H9 (cell line): ENCODE data around the gene HYDIN. TPM values are rescaled to one million over a fixed set of nuclear protein-coding genes. Genes with fewer than 3 reads are reported as not detected.
"Not testable (repeated sequence)": the region's sequence is repeated elsewhere in the genome, so short reads cannot be mapped to it uniquely, and the experiment has no call there.

ENCODE experiments used
- DNase-seq: peaks from one replicate; pipeline ENCODE4 v3.0.0-alpha.2; 2017
- H2AFZ ChIP-seq: one replicate; pipeline ENCODE4 v1.6.1; 2013; ENCODE audit warnings: mild to moderate bottlenecking, low read length, control low read depth, moderate library complexity
- H2AK5ac ChIP-seq: 2 replicates; pipeline ENCODE4 v1.6.1; 2013; ENCODE audit warnings: low read length, control low read depth, mixed read lengths; ENCODE audit not compliant: insufficient read length
- H2BK120ac ChIP-seq: one replicate; pipeline ENCODE4 v1.6.1; 2013; ENCODE audit warnings: low read depth, mild to moderate bottlenecking, low read length, control low read depth, inconsistent platforms; ENCODE audit not compliant: poor library complexity, severe bottlenecking
- H2BK12ac ChIP-seq: 2 replicates; pipeline ENCODE4 v1.6.1; 2013; ENCODE audit warnings: low read length, control low read depth, mixed read lengths, low read depth; ENCODE audit not compliant: insufficient read length
- H2BK15ac ChIP-seq: 2 replicates; pipeline ENCODE4 v1.6.1; 2013; ENCODE audit warnings: low read depth, low read length, control low read depth
- H2BK20ac ChIP-seq: one replicate; pipeline ENCODE4 v1.6.1; 2013; ENCODE audit warnings: low read depth, mild to moderate bottlenecking, low read length, control low read depth, inconsistent platforms; ENCODE audit not compliant: poor library complexity, severe bottlenecking
- H2BK5ac ChIP-seq: 2 replicates; pipeline ENCODE4 v1.6.1; 2013; ENCODE audit warnings: low read length, control low read depth, mixed read lengths; ENCODE audit not compliant: insufficient read length
- H3K14ac ChIP-seq: 2 replicates; pipeline ENCODE4 v1.6.1; 2013; ENCODE audit warnings: low read length, control low read depth; ENCODE audit not compliant: insufficient read depth
- H3K18ac ChIP-seq: 2 replicates; pipeline ENCODE4 v1.6.1; 2013; ENCODE audit warnings: low read depth, mild to moderate bottlenecking, mixed read lengths, low read length, control low read depth; ENCODE audit not compliant: insufficient read length
- H3K23ac ChIP-seq: 2 replicates; pipeline ENCODE4 v1.6.1; 2013; ENCODE audit warnings: low read length, control low read depth, mixed read lengths, low read depth; ENCODE audit not compliant: insufficient read length
- H3K23me2 ChIP-seq: 2 replicates; pipeline ENCODE4 v1.6.1; 2013; ENCODE audit warnings: low read depth, mild to moderate bottlenecking, mixed read lengths, low read length, control low read depth; ENCODE audit not compliant: insufficient read length, poor library complexity, severe bottlenecking
- H3K27ac ChIP-seq: 2 replicates; pipeline ENCODE4 v1.5.1; 2013; ENCODE audit warnings: low read length, control low read depth, mixed read lengths, low read depth; ENCODE audit not compliant: insufficient read length
- H3K27me3 ChIP-seq: 2 replicates; pipeline ENCODE4 v1.6.1; 2013; ENCODE audit warnings: low read length, control low read depth, inconsistent platforms; ENCODE audit not compliant: insufficient read depth
- H3K4ac ChIP-seq: 2 replicates; pipeline ENCODE4 v1.6.1; 2013; ENCODE audit warnings: low read depth, mild to moderate bottlenecking, control low read depth, inconsistent platforms, low read length, moderate library complexity
- H3K4me1 ChIP-seq: 2 replicates; pipeline ENCODE4 v1.6.1; 2013; ENCODE audit warnings: low read length, control low read depth, inconsistent platforms; ENCODE audit not compliant: insufficient read depth
- H3K4me2 ChIP-seq: 2 replicates; pipeline ENCODE4 v1.6.1; 2013; ENCODE audit warnings: low read length, control low read depth, mixed read lengths; ENCODE audit not compliant: insufficient read length, insufficient read depth
- H3K56ac ChIP-seq: 2 replicates; pipeline ENCODE4 v1.6.1; 2013; ENCODE audit warnings: low read depth, mild to moderate bottlenecking, mixed read lengths, low read length, control low read depth; ENCODE audit not compliant: insufficient read length
- H3K79me1 ChIP-seq: 2 replicates; pipeline ENCODE4 v1.6.1; 2013; ENCODE audit warnings: low read depth, mild to moderate bottlenecking, moderate library complexity, low read length, control low read depth, inconsistent platforms; ENCODE audit not compliant: insufficient read depth, poor library complexity, severe bottlenecking
- H3K79me2 ChIP-seq: 2 replicates; pipeline ENCODE4 v1.6.1; 2013; ENCODE audit warnings: low read length, control low read depth, inconsistent platforms; ENCODE audit not compliant: insufficient read depth
- H3K9ac ChIP-seq: 2 replicates; pipeline ENCODE4 v1.6.1; 2013; ENCODE audit warnings: low read length, control low read depth, mixed read lengths; ENCODE audit not compliant: insufficient read length; ENCODE audit errors: extremely low read depth
- H3K9me3 ChIP-seq: one replicate; pipeline ENCODE4 v1.6.1; 2013; ENCODE audit warnings: low read depth, low read length, inconsistent platforms; ENCODE audit not compliant: control insufficient read depth
- H3T11ph ChIP-seq: one replicate; pipeline ENCODE4 v1.6.1; 2013; ENCODE audit warnings: mild to moderate bottlenecking, low read length, control low read depth, inconsistent platforms
- H4K20me1 ChIP-seq: one replicate; pipeline ENCODE4 v1.6.1; 2013; ENCODE audit not compliant: control insufficient read depth, insufficient read length, insufficient read depth
- H4K5ac ChIP-seq: 2 replicates; pipeline ENCODE4 v1.6.1; 2013; ENCODE audit warnings: low read depth, mild to moderate bottlenecking, mixed read lengths, low read length, control low read depth; ENCODE audit not compliant: insufficient read length
- H4K8ac ChIP-seq: replicated peaks from 2 replicates; pipeline ENCODE4 v1.6.1; 2013; ENCODE audit warnings: low read length, control low read depth, mixed read lengths, low read depth; ENCODE audit not compliant: insufficient read length
- H4K91ac ChIP-seq: 2 replicates; pipeline ENCODE4 v1.6.1; 2013; ENCODE audit warnings: low read depth, mild to moderate bottlenecking, moderate library complexity, mixed read lengths, low read length, control low read depth; ENCODE audit not compliant: insufficient read length
- H3K27ac Mint-ChIP-seq, 3 experiments: 2 replicates in 2 of 3; 3 replicates in 1 of 3; pipeline ENCODE4 v1.8.0; 2020 to 2021; ENCODE audit warnings: mixed read lengths in 3 of 3, mild to moderate bottlenecking in 1 of 3, moderate library complexity in 1 of 3
- H3K27me3 Mint-ChIP-seq: 2 replicates; pipeline ENCODE4 v1.8.0; 2021; ENCODE audit warnings: low read depth, mild to moderate bottlenecking, moderate library complexity, mixed read lengths
- H3K36me3 Mint-ChIP-seq, 3 experiments: 2 replicates in 2 of 3; 3 replicates in 1 of 3; pipeline ENCODE4 v1.8.0; 2020 to 2021; ENCODE audit warnings: low read depth in 3 of 3, mixed read lengths in 3 of 3; ENCODE audit not compliant: insufficient read depth in 1 of 3
- H3K4me1 Mint-ChIP-seq, 2 experiments: 2 replicates each; pipeline ENCODE4 v1.8.0; 2020; ENCODE audit warnings: mixed read lengths in 2 of 2
- H3K4me3 Mint-ChIP-seq, 2 experiments: 2 replicates in 1 of 2; 3 replicates in 1 of 2; pipeline ENCODE4 v1.8.0; 2020 to 2021; ENCODE audit warnings: mild to moderate bottlenecking in 2 of 2, mixed read lengths in 2 of 2, moderate library complexity in 1 of 2
- H3K9me3 Mint-ChIP-seq, 2 experiments: 2 replicates in 1 of 2; 3 replicates in 1 of 2; pipeline ENCODE4 v1.8.0; 2020; ENCODE audit warnings: mild to moderate bottlenecking in 2 of 2, mixed read lengths in 2 of 2, moderate library complexity in 1 of 2
- WGBS: extraction: QIAGEN DNeasy Blood & Tissue Kit; methylation state at CpG from one replicate; pipeline ENCODE4 v1.1.7; 2013; ENCODE audit warnings: missing lambda C conversion rate, low lambda C conversion rate, mixed read lengths; ENCODE audit not compliant: insufficient read length; ENCODE audit errors: extremely low coverage; 5-methylcytosine and 5-hydroxymethylcytosine counted together
- total RNA-seq: library from RNA; stranded (reverse); gene quantifications from 2 replicates; pipeline ENCODE4 v1.2.1, GENCODE V29; 2021

HYDIN gene
- total RNA-seq, 1 experiment from 2014 or later = 1.7 TPM

DNA sequence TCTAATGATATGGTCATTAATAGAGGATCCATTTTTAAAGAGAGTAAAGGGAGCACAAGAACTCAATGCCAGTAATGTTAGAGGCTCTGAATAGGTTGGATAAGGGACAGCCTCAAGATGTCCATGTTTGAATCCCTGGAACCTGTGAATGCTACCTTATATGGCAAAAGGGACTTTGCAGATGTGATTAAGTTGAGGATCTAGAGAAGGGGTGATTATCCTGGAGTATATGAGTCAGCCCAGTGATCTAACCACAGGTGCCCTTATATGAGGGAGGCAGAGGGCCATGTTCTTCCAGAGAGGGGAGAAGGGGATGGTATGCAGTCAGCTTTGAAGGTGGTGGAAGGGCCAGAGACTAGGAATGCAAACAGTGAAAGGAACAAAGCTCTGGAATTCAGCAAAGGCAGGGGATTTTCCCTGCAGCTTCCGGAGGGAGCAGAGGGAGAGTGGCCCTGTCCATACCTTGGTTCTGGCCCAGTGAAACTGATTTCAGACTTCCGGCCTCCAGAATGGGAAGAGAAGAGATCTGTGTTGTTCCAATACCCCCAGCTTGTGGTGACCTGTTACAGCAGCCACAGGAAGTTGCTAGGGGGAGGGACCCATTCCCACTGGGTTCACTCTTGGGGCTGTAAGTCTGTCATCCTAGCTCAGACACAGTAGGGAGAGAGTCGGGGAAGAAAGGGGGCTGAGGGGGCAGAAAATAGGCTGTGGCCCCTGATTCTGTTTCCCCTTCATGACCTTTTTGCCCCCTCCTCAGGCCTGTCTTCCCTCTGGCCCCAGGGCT is 220.9 kb downstream of the HYDIN start:
- H4K91ac ChIP-seq, H3K4me1 ChIP-seq, H3K4me2 ChIP-seq, H3K27me3 ChIP-seq, H2BK20ac ChIP-seq, H3K23ac ChIP-seq, H3K9ac ChIP-seq, H2AK5ac ChIP-seq, H4K5ac ChIP-seq, H3K9me3 Mint-ChIP-seq, H2BK12ac ChIP-seq, H3K56ac ChIP-seq, H3K36me3 Mint-ChIP-seq, H3K27me3 Mint-ChIP-seq, H4K8ac ChIP-seq, H3K4me1 Mint-ChIP-seq, H2BK15ac ChIP-seq, H4K20me1 ChIP-seq, H3K23me2 ChIP-seq, H3K79me2 ChIP-seq, H2BK120ac ChIP-seq, H3K4ac ChIP-seq, H3T11ph ChIP-seq, H2AFZ ChIP-seq, H3K9me3 ChIP-seq, H3K14ac ChIP-seq, H3K27ac ChIP-seq, H3K18ac ChIP-seq, H3K79me1 ChIP-seq, H2BK5ac ChIP-seq: not testable (repeated sequence)
- Mint-ChIP-seq H3K27ac (peak overlapping the region in 2 of 3 experiments; percentile 62 to 73; a peak in 2 of 7 replicates), H3K4me3 (peak overlapping the region in 1 of 2 experiments; percentile 14; a peak in 1 of 5 replicates)
- DNase-seq = peak; percentile 33
- WGBS = no CpG with 5 or more reads among the region's 3 CpGs
